K562 (cell line): ENCODE measurements around the gene CTNNA3. TPM values are rescaled to one million over a fixed set of nuclear protein-coding genes. Genes with fewer than 3 reads are reported as not detected.

Experiments used
- ATAC-seq: fragments of 200-7000 bp; cut with Tn5 transposase; 3 replicates; pipeline ENCODE4 v1.9.1; 2020; ENCODE audit warnings: moderate library complexity
- BruUV-seq: library from RNA; stranded (reverse); fragments of 400-500 nt; replicated peaks from 2 replicates; lab custom pipeline; 2021; lab: Mats Ljungman, UMichigan
- CTCF ChIA-PET: fragments of 300-600 bp; formaldehyde crosslinking; extraction: SDS; loops from one replicate; lab custom pipeline; 2021; ENCODE audit warnings: low intra/inter-chr PET ratio; lab: Yijun Ruan, JAX
- POLR2A ChIA-PET: fragments of 300-600, 350-650 bp; sonication (Branson Sonifier 250); formaldehyde crosslinking; extraction: SDS; loops from one replicate; lab custom pipeline; 2021; ENCODE audit warnings: antibody characterized with exemption, inconsistent platforms; lab: Yijun Ruan, JAX
- DNase-seq, 4 experiments: peaks; one replicate each; pipeline versions ENCODE4 v3.0.0 to v3.0.0-alpha.2; 2011 to 2018; ENCODE audit warnings: low spot score in 3 of 4, mixed read lengths in 3 of 4; ENCODE audit errors: extremely low read depth in 1 of 4
- FAIRE-seq: peaks from 2 replicates; lab custom pipeline; 2011; peaks lifted over from hg19 to GRCh38; lab: Jason Lieb, UNC
- H2AFZ ChIP-seq: 2 replicates; pipeline ENCODE4 v1.6.0; 2011; ENCODE audit warnings: low read depth, low read length, control low read depth, inconsistent platforms
- H3K27ac ChIP-seq: fragments of 200-600 bp; 3 replicates; pipeline ENCODE4 v1.8.0; 2011; ENCODE audit warnings: low read depth, mild to moderate bottlenecking, control low read depth, inconsistent platforms, low read length, moderate library complexity, mixed read lengths; ENCODE audit errors: extremely low read depth
- H3K27me3 ChIP-seq, 2 experiments: fragments of 300-600 bp in 1 of 2; 2 replicates in 1 of 2; 3 replicates in 1 of 2; pipeline versions ENCODE4 v1.6.0 to v1.8.0; 2011; ENCODE audit warnings: inconsistent platforms in 2 of 2, low read length in 2 of 2, mild to moderate bottlenecking in 1 of 2, mixed read lengths in 1 of 2, moderate library complexity in 1 of 2; ENCODE audit not compliant: control insufficient read depth in 2 of 2, insufficient read depth in 2 of 2
- H3K36me3 ChIP-seq: fragments of 300-600 bp; 3 replicates; pipeline ENCODE4 v1.8.0; 2011; ENCODE audit warnings: mild to moderate bottlenecking, low read length, inconsistent platforms; ENCODE audit not compliant: control insufficient read depth, insufficient read depth
- H3K4me1 ChIP-seq, 2 experiments: fragments of 200-600 bp in 1 of 2; replicated peaks in 1 of 2; 2 replicates in 1 of 2; 3 replicates in 1 of 2; pipeline versions ENCODE4 v1.5.1 to v1.8.0; 2011; ENCODE audit warnings: inconsistent platforms in 2 of 2, low read length in 2 of 2, mild to moderate bottlenecking in 1 of 2, mixed read lengths in 1 of 2, moderate library complexity in 1 of 2; ENCODE audit not compliant: control insufficient read depth in 2 of 2, insufficient read depth in 2 of 2
- H3K4me2 ChIP-seq: 2 replicates; pipeline ENCODE4 v1.6.1; 2011; ENCODE audit warnings: low read length, control low read depth, inconsistent platforms, mixed read lengths; ENCODE audit not compliant: insufficient read depth
- H3K4me3 ChIP-seq: fragments of 200-600 bp; sonication (generic), shearing (Covaris generic); 2 replicates; pipeline ENCODE4 v1.5.1; 2016; ENCODE audit warnings: control low read depth, inconsistent platforms
- H3K79me2 ChIP-seq: fragments of 200-600 bp; 3 replicates; pipeline ENCODE4 v1.8.0; 2011; ENCODE audit warnings: low read length, inconsistent platforms; ENCODE audit not compliant: control insufficient read depth, insufficient read depth
- H3K9ac ChIP-seq, 2 experiments: 2 replicates each; pipeline versions ENCODE4 v1.6.0 to v1.6.1; 2011; ENCODE audit warnings: low read depth in 2 of 2, low read length in 2 of 2, control low read depth in 1 of 2, inconsistent platforms in 1 of 2, mild to moderate bottlenecking in 1 of 2, mixed read lengths in 1 of 2; ENCODE audit not compliant: insufficient read depth in 1 of 2
- H3K9me1 ChIP-seq: one replicate; pipeline ENCODE4 v1.6.0; 2011; ENCODE audit warnings: inconsistent platforms, mild to moderate bottlenecking, low read length, moderate library complexity; ENCODE audit not compliant: control insufficient read depth, insufficient read depth
- H3K9me3 ChIP-seq: replicated peaks from 2 replicates; pipeline ENCODE4 v1.5.1; 2011; ENCODE audit warnings: low read depth, low read length, inconsistent platforms; ENCODE audit not compliant: control insufficient read depth, insufficient read depth
- H4K20me1 ChIP-seq: replicated peaks from 2 replicates; pipeline ENCODE4 v1.6.1; 2011; ENCODE audit warnings: low read length, inconsistent platforms, mixed read lengths; ENCODE audit not compliant: control insufficient read depth, insufficient read depth
- ELF4 ChIP-seq: fragments of 450-650 bp; formaldehyde crosslinking; IDR thresholded peaks from 2 replicates; pipeline ENCODE4 v1.4.0; 2022; ENCODE audit warnings: missing genetic modification characterization
- EWSR1 ChIP-seq: fragments of 450-650 bp; IDR thresholded peaks from 2 replicates; pipeline ENCODE4 v1.6.1; 2018; ENCODE audit warnings: borderline replicate concordance, mild to moderate bottlenecking, low read depth, moderate library complexity; ENCODE audit not compliant: partially characterized antibody
- MAFF ChIP-seq: IDR thresholded peaks from 2 replicates; pipeline ENCODE4 v1.6.1; 2012; ENCODE audit warnings: low read length, improper control_type of control experiment
- MYBL2 ChIP-seq, 2 experiments: fragments of 450-650 bp in 1 of 2; sonication (generic) in 1 of 2; formaldehyde crosslinking in 1 of 2; IDR thresholded peaks; 2 replicates each; pipeline versions ENCODE4 v1.6.1 to v1.8.1; 2017 to 2022; ENCODE audit warnings: borderline replicate concordance in 1 of 2, inconsistent platforms in 1 of 2, low read depth in 1 of 2, mild to moderate bottlenecking in 1 of 2, missing genetic modification reagents in 1 of 2, moderate library complexity in 1 of 2
- NCOA1 ChIP-seq: fragments of 450-650 bp; IDR thresholded peaks from 2 replicates; pipeline ENCODE4 v1.6.1; 2016; ENCODE audit warnings: low read depth
- NCOA2 ChIP-seq, 2 experiments: fragments of 450-650 bp; IDR thresholded peaks; 2 replicates each; pipeline ENCODE4 v1.6.1; 2018; ENCODE audit warnings: mild to moderate bottlenecking in 2 of 2, moderate library complexity in 1 of 2; ENCODE audit not compliant: partially characterized antibody in 2 of 2
- PHF21A ChIP-seq: fragments of 450-650 bp; IDR thresholded peaks from 2 replicates; pipeline ENCODE4 v1.6.1; 2017; ENCODE audit warnings: low read depth, borderline replicate concordance
- TAF7 ChIP-seq: fragments of 450-650 bp; IDR thresholded peaks from 2 replicates; pipeline ENCODE4 v1.6.1; 2016; ENCODE audit warnings: missing genetic modification characterization, missing compliant biosample characterization
- TEAD2 ChIP-seq: fragments of 450-650 bp; IDR thresholded peaks from 2 replicates; pipeline ENCODE4 v1.6.1; 2016; ENCODE audit warnings: missing genetic modification characterization, control low read depth, missing compliant biosample characterization
- ZNF551 ChIP-seq: fragments of 250-450 bp; sonication (Bioruptor Pico); IDR thresholded peaks from 2 replicates; pipeline ENCODE4 v1.5.0; 2021; ENCODE audit warnings: mild to moderate bottlenecking, moderate library complexity
- WGBS: fragments of 100-300 bp; shearing (Covaris generic); methylation state at CpG from one replicate; pipeline ENCODE4 v1.1.6; 2016; ENCODE audit warnings: low coverage, mixed read lengths; ENCODE audit not compliant: insufficient coverage; ENCODE audit errors: missing lambda C conversion rate; 5-methylcytosine and 5-hydroxymethylcytosine counted together
- in situ Hi-C: fragments of 300-500 bp; cut with MboI; formaldehyde crosslinking; loops from 4 replicates; pipeline ENCODE4 v1.15.0; 2018; ENCODE audit warnings: inconsistent platforms, mixed read lengths
- intact Hi-C: fragments of 100-400 bp; cut with micrococcal nuclease; formaldehyde crosslinking; loops from 2 replicates; pipeline ENCODE4 v1.14.2; 2022
- polyA plus RNA-seq, 8 experiments: library from polyadenylated mRNA; depleted of rRNA in 4 of 8; stranded (reverse) in 5 of 8; unstranded in 3 of 8; fragments of >200 nt; fragmentation: Nextera tagmentation in 2 of 8; fragmentation: Illumina TruSeq in 1 of 8; extraction: Ambion mirVana in 2 of 8; extraction: Trizol in 1 of 8; gene quantifications; 2 replicates each; pipeline versions ENCODE4 v1.2.1 to v1.2.3, GENCODE V29; 2011 to 2014; ENCODE audit warnings: inconsistent platforms in 1 of 8, missing spikeins in 1 of 8
- total RNA-seq, 7 experiments: library from RNA; depleted of rRNA in 6 of 7; stranded (reverse); fragments of >200 nt in 6 of 7; fragmentation: Illumina TruSeq in 2 of 7; extraction: Trizol in 2 of 7; gene quantifications; 2 replicates each; pipeline versions ENCODE4 v1.2.1 to v1.2.3, GENCODE V29; 2011 to 2021; ENCODE audit warnings: low replicate concordance in 1 of 7
- TF ChIP-seq, protein P1 (sequence below): fragments of 150-350 bp; conservative IDR thresholded peaks from 2 replicates; pipeline ENCODE4 v1.6.1; 2014; ENCODE audit warnings: low read length
- TF ChIP-seq, protein P2 (sequence below): fragments of 450-650 bp; IDR thresholded peaks from 2 replicates; pipeline ENCODE4 v1.6.1; 2018; ENCODE audit warnings: mild to moderate bottlenecking, low read depth; ENCODE audit not compliant: partially characterized antibody
- TF ChIP-seq, protein P3 (sequence below): sonication (generic); formaldehyde crosslinking; IDR thresholded peaks from 2 replicates; pipeline ENCODE4 v1.8.1; 2022; ENCODE audit warnings: missing genetic modification reagents
- TF ChIP-seq, protein P4 (sequence below): fragments of 250-450 bp; sonication (Bioruptor Pico); IDR thresholded peaks from 2 replicates; pipeline ENCODE4 v1.4.0; 2020; ENCODE audit warnings: mild to moderate bottlenecking, moderate library complexity

CTNNA3 gene
- total and polyA plus RNA-seq, 9 of the 15 experiments (the other 6 are each of a cell fraction or from before 2014, with no cell fraction given) = 0.04 TPM; not detected in 8

DNA sequence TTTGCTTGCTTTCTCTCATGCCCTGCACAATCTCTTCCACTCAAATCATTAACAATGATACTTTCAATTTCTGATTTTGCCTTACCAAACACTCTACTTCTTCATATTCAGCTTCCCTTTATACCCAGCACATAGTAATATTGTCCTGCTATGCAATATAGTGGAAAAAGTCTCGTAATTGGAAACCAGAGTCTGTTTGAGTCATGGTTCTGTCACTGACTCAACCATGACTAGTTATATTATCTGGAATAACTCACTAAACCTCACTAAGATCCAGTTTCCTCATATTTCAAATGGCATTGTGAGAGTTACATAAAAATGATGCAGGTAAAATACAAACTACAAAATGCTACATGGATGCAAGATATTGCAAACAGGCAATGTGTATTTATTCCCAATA is 868.6 kb downstream of the CTNNA3 start (continued):
- TF ChIP-seq NCOA2 (IDR thresholded peaks at IDR 0.05; ENCODE audit: partially characterized antibody in 2 of 2) = no peak
- TF ChIP-seq, protein P1, sequence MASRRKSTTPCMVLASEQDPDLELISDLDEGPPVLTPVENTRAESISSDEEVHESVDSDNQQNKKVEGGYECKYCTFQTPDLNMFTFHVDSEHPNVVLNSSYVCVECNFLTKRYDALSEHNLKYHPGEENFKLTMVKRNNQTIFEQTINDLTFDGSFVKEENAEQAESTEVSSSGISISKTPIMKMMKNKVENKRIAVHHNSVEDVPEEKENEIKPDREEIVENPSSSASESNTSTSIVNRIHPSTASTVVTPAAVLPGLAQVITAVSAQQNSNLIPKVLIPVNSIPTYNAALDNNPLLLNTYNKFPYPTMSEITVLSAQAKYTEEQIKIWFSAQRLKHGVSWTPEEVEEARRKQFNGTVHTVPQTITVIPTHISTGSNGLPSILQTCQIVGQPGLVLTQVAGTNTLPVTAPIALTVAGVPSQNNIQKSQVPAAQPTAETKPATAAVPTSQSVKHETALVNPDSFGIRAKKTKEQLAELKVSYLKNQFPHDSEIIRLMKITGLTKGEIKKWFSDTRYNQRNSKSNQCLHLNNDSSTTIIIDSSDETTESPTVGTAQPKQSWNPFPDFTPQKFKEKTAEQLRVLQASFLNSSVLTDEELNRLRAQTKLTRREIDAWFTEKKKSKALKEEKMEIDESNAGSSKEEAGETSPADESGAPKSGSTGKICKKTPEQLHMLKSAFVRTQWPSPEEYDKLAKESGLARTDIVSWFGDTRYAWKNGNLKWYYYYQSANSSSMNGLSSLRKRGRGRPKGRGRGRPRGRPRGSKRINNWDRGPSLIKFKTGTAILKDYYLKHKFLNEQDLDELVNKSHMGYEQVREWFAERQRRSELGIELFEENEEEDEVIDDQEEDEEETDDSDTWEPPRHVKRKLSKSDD = no peak
- TF ChIP-seq, protein P2, sequence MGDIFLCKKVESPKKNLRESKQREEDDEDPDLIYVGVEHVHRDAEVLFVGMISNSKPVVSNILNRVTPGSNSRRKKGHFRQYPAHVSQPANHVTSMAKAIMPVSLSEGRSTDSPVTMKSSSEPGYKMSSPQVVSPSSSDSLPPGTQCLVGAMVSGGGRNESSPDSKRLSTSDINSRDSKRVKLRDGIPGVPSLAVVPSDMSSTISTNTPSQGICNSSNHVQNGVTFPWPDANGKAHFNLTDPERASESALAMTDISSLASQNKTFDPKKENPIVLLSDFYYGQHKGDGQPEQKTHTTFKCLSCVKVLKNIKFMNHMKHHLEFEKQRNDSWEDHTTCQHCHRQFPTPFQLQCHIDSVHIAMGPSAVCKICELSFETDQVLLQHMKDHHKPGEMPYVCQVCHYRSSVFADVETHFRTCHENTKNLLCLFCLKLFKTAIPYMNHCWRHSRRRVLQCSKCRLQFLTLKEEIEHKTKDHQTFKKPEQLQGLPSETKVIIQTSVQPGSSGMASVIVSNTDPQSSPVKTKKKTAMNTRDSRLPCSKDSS = no peak
- TF ChIP-seq TEAD2 (tag) = no peak
- no peak for TF ChIP-seq TAF7

DNA sequence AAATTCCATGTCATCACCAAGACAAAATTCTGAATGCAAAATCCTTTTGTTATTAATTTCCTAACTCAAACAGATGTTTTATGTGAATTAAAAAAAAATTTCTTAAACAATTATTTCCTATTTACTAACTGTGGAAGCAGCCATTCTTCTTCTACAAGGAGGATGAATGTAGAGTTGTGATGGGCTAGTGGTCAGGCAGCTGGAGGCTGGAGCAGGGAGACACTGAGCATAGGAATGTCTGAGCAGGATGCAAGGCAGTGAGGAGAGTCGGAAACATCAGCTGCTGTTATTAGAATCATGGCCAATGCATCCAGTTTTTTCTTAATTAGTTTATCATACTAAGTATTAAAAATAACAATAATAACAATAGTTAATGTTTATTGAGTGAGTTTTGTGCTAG is 872.7 kb downstream of the CTNNA3 start:
- ATAC-seq (no peak), DNase-seq (no peak), FAIRE-seq (no peak)
- H3K4me3 ChIP-seq = no peak overlapping the region
- H2AFZ ChIP-seq = no peak overlapping the region
- no peaks in the 10 kb centered on the region for H3K9me3 ChIP-seq
- H3K27me3 ChIP-seq = no peaks in the 10 kb centered on the region
- intact Hi-C loops (no loop called here), in situ Hi-C loops (no loop called here)
- ChIA-PET CTCF (no interaction called here), POLR2A (no interaction called here)
- H3K9me1 ChIP-seq = no peaks in the 10 kb centered on the region
- no peak overlapping the region for H3K9ac ChIP-seq
- no peaks in the 10 kb centered on the region for H4K20me1 ChIP-seq
- no peak overlapping the region for H3K4me2 ChIP-seq
- no peaks in the 10 kb centered on the region for H3K36me3 ChIP-seq
- H3K27ac ChIP-seq = no peak overlapping the region
- BruUV-seq = no TSS peak
- no peaks in the 10 kb centered on the region for H3K4me1 ChIP-seq
- H3K79me2 ChIP-seq = no peaks in the 10 kb centered on the region
- WGBS = 0% methylated on average over 1 of the region's 1 CpG
- no peak for TF ChIP-seq NCOA1
- TF ChIP-seq, protein P3, sequence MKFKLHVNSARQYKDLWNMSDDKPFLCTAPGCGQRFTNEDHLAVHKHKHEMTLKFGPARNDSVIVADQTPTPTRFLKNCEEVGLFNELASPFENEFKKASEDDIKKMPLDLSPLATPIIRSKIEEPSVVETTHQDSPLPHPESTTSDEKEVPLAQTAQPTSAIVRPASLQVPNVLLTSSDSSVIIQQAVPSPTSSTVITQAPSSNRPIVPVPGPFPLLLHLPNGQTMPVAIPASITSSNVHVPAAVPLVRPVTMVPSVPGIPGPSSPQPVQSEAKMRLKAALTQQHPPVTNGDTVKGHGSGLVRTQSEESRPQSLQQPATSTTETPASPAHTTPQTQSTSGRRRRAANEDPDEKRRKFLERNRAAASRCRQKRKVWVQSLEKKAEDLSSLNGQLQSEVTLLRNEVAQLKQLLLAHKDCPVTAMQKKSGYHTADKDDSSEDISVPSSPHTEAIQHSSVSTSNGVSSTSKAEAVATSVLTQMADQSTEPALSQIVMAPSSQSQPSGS (CRISPR knock-in tag) = no peak
- TF ChIP-seq MYBL2 (IDR thresholded peaks at IDR 0.05; ENCODE audit: low read depth) = no peak
- TF ChIP-seq MYBL2 (CRISPR knock-in tag; IDR thresholded peaks at IDR 0.05; ENCODE audit: borderline replicate concordance) = no peak
- no peak for TF ChIP-seq ELF4 (CRISPR knock-in tag)
- TF ChIP-seq MAFF = no peak
- TF ChIP-seq PHF21A = no peak
- TF ChIP-seq ZNF551 (CRISPR knock-in tag) = no peak
- TF ChIP-seq EWSR1 = no peak
- TF ChIP-seq, protein P4, sequence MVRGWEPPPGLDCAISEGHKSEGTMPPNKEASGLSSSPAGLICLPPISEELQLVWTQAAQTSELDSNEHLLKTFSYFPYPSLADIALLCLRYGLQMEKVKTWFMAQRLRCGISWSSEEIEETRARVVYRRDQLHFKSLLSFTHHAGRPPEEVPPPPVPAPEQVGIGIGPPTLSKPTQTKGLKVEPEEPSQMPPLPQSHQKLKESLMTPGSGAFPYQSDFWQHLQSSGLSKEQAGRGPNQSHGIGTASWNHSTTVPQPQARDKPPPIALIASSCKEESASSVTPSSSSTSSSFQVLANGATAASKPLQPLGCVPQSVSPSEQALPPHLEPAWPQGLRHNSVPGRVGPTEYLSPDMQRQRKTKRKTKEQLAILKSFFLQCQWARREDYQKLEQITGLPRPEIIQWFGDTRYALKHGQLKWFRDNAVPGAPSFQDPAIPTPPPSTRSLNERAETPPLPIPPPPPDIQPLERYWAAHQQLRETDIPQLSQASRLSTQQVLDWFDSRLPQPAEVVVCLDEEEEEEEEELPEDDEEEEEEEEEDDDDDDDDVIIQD (CRISPR knock-in tag) = no peak
